NCI-H146 treated with DMSO at 0.1 percent for 48 hours (cell line): Measurements from ENCODE around the gene WNK4.
A peak's percentile ranks its signal among the peaks of the same experiment; 100 is the strongest.
"Not testable (repeated sequence)": the region's sequence is repeated elsewhere in the genome, so short reads cannot be mapped to it uniquely, and the experiment has no call there.

Experiments used
- DNase-seq: peaks from one replicate; lab custom pipeline; 2025; ENCODE audit not compliant: unreplicated experiment; lab: John Stamatoyannopoulos, UW

The WNK4 gene

GRCh38 chr17:42769964-42770363 lies 10.4 kb upstream of the WNK4 start:
- DNase-seq = not testable (repeated sequence)

GRCh38 chr17:42772945-42773289 lies 7.5 kb upstream of the WNK4 start:
- no peak for DNase-seq

- DNase-seq = peak; percentile 69
These were observed 6.9 kb upstream of the WNK4 start, which contains the start of gene VPS25 for GRCh38 chr17:42773290-42774035. VPS25 (plus strand) TSS chr17:42773449; CDS start chr17:42773476, 27 bp downstream.

- no peak for DNase-seq
These were observed 6.2 kb upstream of the WNK4 start for GRCh38 chr17:42774066-42774745.

- no peak for DNase-seq
These were observed 4.8 kb upstream of the WNK4 start for GRCh38 chr17:42775534-42776098.

- DNase-seq = no peak
These were observed 1.8 kb upstream of the WNK4 start for GRCh38 chr17:42778570-42778969.

GRCh38 chr17:42779304-42779935 lies 990 bp upstream of the WNK4 start:
- no peak for DNase-seq

GRCh38 chr17:42780851-42781638 lies 635 bp downstream of the WNK4 start:
- no peak for DNase-seq

GRCh38 chr17:42781639-42782165 lies 1.3 kb downstream of the WNK4 start:
- DNase-seq = no peak

GRCh38 chr17:42782166-42783061 lies 2.0 kb downstream of the WNK4 start:
- no peak for DNase-seq

- DNase-seq = no peak
These were observed 2.8 kb downstream of the WNK4 start for GRCh38 chr17:42783062-42783790.

- DNase-seq = no peak
These were observed 3.4 kb downstream of the WNK4 start for GRCh38 chr17:42783791-42784138.

GRCh38 chr17:42784409-42784808 lies 4.0 kb downstream of the WNK4 start:
- DNase-seq = no peak

GRCh38 chr17:42784811-42785592 lies 4.6 kb downstream of the WNK4 start:
- no peak for DNase-seq

- no peak for DNase-seq
These were observed 6.9 kb downstream of the WNK4 start for GRCh38 chr17:42787266-42787665.

GRCh38 chr17:42791948-42792347 lies 11.5 kb downstream of the WNK4 start:
- DNase-seq = no peak

GRCh38 chr17:42792545-42792944 lies 12.1 kb downstream of the WNK4 start:
- no peak for DNase-seq

- no peak for DNase-seq
These were observed 14.7 kb downstream of the WNK4 start for GRCh38 chr17:42795061-42795460.
